ENCODE measurements around the gene RPUSD3. TPM values are rescaled to one million over a fixed set of nuclear protein-coding genes. Genes with fewer than 3 reads are reported as not detected.
"Not testable (repeated sequence)": the region's sequence is repeated elsewhere in the genome, so short reads cannot be mapped to it uniquely, and the experiment has no call there.

RPUSD3 gene
- total RNA-seq, 4 donors from 2014 or later: 9.7 to 35.8 (median 26.9) TPM

- Histone ChIP-seq H3K36me3 (no peaks in the 10 kb centered on the region), H3K4me3 (no peak overlapping the region), H3K4me1 (peaks cover 0 to 5% of the 10 kb centered on the region in 2 donors), H3K27ac (no peak overlapping the region), H3K9me3 (no peaks in the 10 kb centered on the region), H3K27me3 (no peaks in the 10 kb centered on the region)
- TF ChIP-seq CTCF (IDR thresholded peaks at IDR 0.05): no peak
- no peak for TF ChIP-seq POLR2A (IDR thresholded peaks at IDR 0.05)
- no peak for DNase-seq
- intact Hi-C loops (cut with DNase I; ENCODE audit: low total_unique reads): no loop called here
Measured at GRCh38 chr3:9875448-9875847, 31.6 kb upstream of the RPUSD3 start.

GRCh38 chr3:9872067-9872466, 28.3 kb upstream of the RPUSD3 start:
- H3K4me3 ChIP-seq; intact Hi-C loops (cut with DNase I; ENCODE audit: low total_unique reads); H3K4me1 ChIP-seq; H3K27me3 ChIP-seq; H3K27ac ChIP-seq; H3K9me3 ChIP-seq; H3K36me3 ChIP-seq; DNase-seq: not testable (repeated sequence)

GRCh38 chr3:9870978-9871377, 27.2 kb upstream of the RPUSD3 start:
- H3K36me3 ChIP-seq: no peaks in the 10 kb centered on the region
- H3K27me3 ChIP-seq: no peaks in the 10 kb centered on the region
- no peak overlapping the region for H3K4me3 ChIP-seq
- H3K9me3 ChIP-seq: no peaks in the 10 kb centered on the region
- DNase-seq: no peak
- TF ChIP-seq POLR2A (IDR thresholded peaks at IDR 0.05): no peak
- TF ChIP-seq CTCF (IDR thresholded peaks at IDR 0.05): no peak
- H3K27ac ChIP-seq: no peak overlapping the region
- H3K4me1 ChIP-seq: no peaks in the 10 kb centered on the region
- intact Hi-C loops (cut with DNase I; ENCODE audit: low total_unique reads): no loop called here

GRCh38 chr3:9869955-9870354, 26.1 kb upstream of the RPUSD3 start:
- no peak for DNase-seq
- Histone ChIP-seq H3K36me3 (no peaks in the 10 kb centered on the region), H3K4me3 (no peak overlapping the region), H3K4me1 (peaks cover 0 to 6% of the 10 kb centered on the region in 2 donors), H3K9me3 (no peaks in the 10 kb centered on the region), H3K27ac (peak overlapping the region in 1 of 2 donors; percentile 88), H3K27me3 (no peaks in the 10 kb centered on the region)
- TF ChIP-seq POLR2A (IDR thresholded peaks at IDR 0.05): no peak
- no peak for TF ChIP-seq CTCF (IDR thresholded peaks at IDR 0.05)
- intact Hi-C loops (cut with DNase I; ENCODE audit: low total_unique reads): loop anchor here (10.0 kb wide), 1 partner anchor 45 kb away; the partner anchor contains the start of gene IL17RC

GRCh38 chr3:9867106-9867505, 23.3 kb upstream of the RPUSD3 start:
- intact Hi-C loops (cut with DNase I; ENCODE audit: low total_unique reads): loop anchor here (10.0 kb wide), 1 partner anchor 48 kb away; the partner anchor contains the start of gene IL17RC
- H3K27ac ChIP-seq: peak overlapping the region; percentile 88 to 94
- H3K27me3 ChIP-seq: no peaks in the 10 kb centered on the region
- no peaks in the 10 kb centered on the region for H3K36me3 ChIP-seq
- no peaks in the 10 kb centered on the region for H3K9me3 ChIP-seq
- peaks cover 7 to 23% of the 10 kb centered on the region in 2 donors for H3K4me1 ChIP-seq
- H3K4me3 ChIP-seq: no peak overlapping the region
- no peak for TF ChIP-seq CTCF (IDR thresholded peaks at IDR 0.05)
- no peak for TF ChIP-seq POLR2A (IDR thresholded peaks at IDR 0.05)
- no peak for DNase-seq

- TF ChIP-seq POLR2A (IDR thresholded peaks at IDR 0.05) (no peak), CTCF (IDR thresholded peaks at IDR 0.05) (no peak)
Measured at GRCh38 chr3:9866639-9867038, 22.8 kb upstream of the RPUSD3 start.

GRCh38 chr3:9865125-9865637, 21.4 kb upstream of the RPUSD3 start:
- not testable (repeated sequence) for H3K9me3 ChIP-seq, H3K36me3 ChIP-seq, H3K4me3 ChIP-seq, H3K27me3 ChIP-seq, DNase-seq
- peak overlapping the region; percentile 88 to 94 for H3K27ac ChIP-seq
- peaks cover 7 to 23% of the 10 kb centered on the region in 2 donors for H3K4me1 ChIP-seq
- intact Hi-C loops (cut with DNase I; ENCODE audit: low total_unique reads): loop anchor here (10.0 kb wide), 1 partner anchor 50 kb away; the partner anchor contains the start of gene IL17RC

More at GRCh38 chr3:9866639-9867038, 22.8 kb upstream of the RPUSD3 start:
- Histone ChIP-seq H3K27ac (peak overlapping the region; percentile 88 to 94), H3K36me3 (no peaks in the 10 kb centered on the region), H3K9me3 (no peaks in the 10 kb centered on the region), H3K4me1 (peaks cover 7 to 23% of the 10 kb centered on the region in 2 donors), H3K27me3 (no peaks in the 10 kb centered on the region), H3K4me3 (no peak overlapping the region)
- peak; percentile 82 to 92 for DNase-seq
- intact Hi-C loops (cut with DNase I; ENCODE audit: low total_unique reads): loop anchor here (10.0 kb wide), 1 partner anchor 48 kb away; the partner anchor contains the start of gene IL17RC

Data from uterus (tissue), 4 donors.